ENCODE measurements around the gene PPIL4. TPM values are rescaled to one million over a fixed set of nuclear protein-coding genes. Genes with fewer than 3 reads are reported as not detected.

Gene PPIL4
- total RNA-seq, 2 donors from 2014 or later, result 23.4 to 27.2 TPM

GRCh38 chr6:149563928-149564325 lies 18.1 kb upstream of the PPIL4 start:
- Histone ChIP-seq H3K27me3 (replicated peaks; ENCODE audit: insufficient read depth) (no peaks in the 10 kb centered on the region), H3K4me3 (no peak overlapping the region), H3K36me3 (no peaks in the 10 kb centered on the region), H3K9me3 (no peaks in the 10 kb centered on the region), H3K4me1 (replicated peaks) (no peaks in the 10 kb centered on the region), H3K27ac (peak overlapping the region in 1 of 2 donors; percentile 92)
- TF ChIP-seq CTCF (IDR thresholded peaks at IDR 0.05), result no peak
- peak; percentile 15 for TF ChIP-seq POLR2AphosphoS5 (IDR thresholded peaks at IDR 0.05)
- TF ChIP-seq POLR2A (IDR thresholded peaks at IDR 0.05), result no peak
- no peak for DNase-seq (ENCODE audit: low spot score)
- WGBS, result 31% methylated on average over 3 of the region's 3 CpGs
- intact Hi-C loops (cut with DNase I), result loop anchor here (10.0 kb wide), 4 partner anchors 81 to 361 kb away; partner anchors contain the start of genes KATNA1, LATS1, LRP11 and RAET1G

- Histone ChIP-seq H3K4me1 (replicated peaks) (no peaks in the 10 kb centered on the region), H3K4me3 (no peak overlapping the region), H3K36me3 (no peaks in the 10 kb centered on the region), H3K27me3 (replicated peaks; ENCODE audit: insufficient read depth) (no peaks in the 10 kb centered on the region), H3K27ac (no peak overlapping the region), H3K9me3 (no peaks in the 10 kb centered on the region)
- WGBS, result 81% methylated on average over 5 of the region's 5 CpGs
- no peak for DNase-seq (ENCODE audit: low spot score)
- TF ChIP-seq POLR2A (IDR thresholded peaks at IDR 0.05) (no peak), POLR2AphosphoS5 (IDR thresholded peaks at IDR 0.05) (no peak), CTCF (IDR thresholded peaks at IDR 0.05) (no peak)
- intact Hi-C loops (cut with DNase I), result loop anchor here (10.0 kb wide), 4 partner anchors 81 to 361 kb away; partner anchors contain the start of genes KATNA1, LATS1, LRP11 and RAET1G
Measured at GRCh38 chr6:149563203-149563927, 17.5 kb upstream of the PPIL4 start.

GRCh38 chr6:149560736-149561135 lies 14.9 kb upstream of the PPIL4 start:
- intact Hi-C loops (cut with DNase I), result loop anchor here (10.0 kb wide), 4 partner anchors 84 to 364 kb away; partner anchors contain the start of genes KATNA1, LATS1, LRP11 and RAET1G
- Histone ChIP-seq H3K36me3 (no peaks in the 10 kb centered on the region), H3K4me1 (replicated peaks) (no peaks in the 10 kb centered on the region), H3K27ac (no peak overlapping the region), H3K4me3 (no peak overlapping the region), H3K9me3 (no peaks in the 10 kb centered on the region), H3K27me3 (replicated peaks; ENCODE audit: insufficient read depth) (no peaks in the 10 kb centered on the region)
- TF ChIP-seq POLR2AphosphoS5 (IDR thresholded peaks at IDR 0.05) (no peak), CTCF (IDR thresholded peaks at IDR 0.05) (peak in 1 of 4 experiments; percentile 16), POLR2A (IDR thresholded peaks at IDR 0.05) (no peak)
- WGBS, result 67% methylated on average over 3 of the region's 3 CpGs
- no peak for DNase-seq (ENCODE audit: low spot score)

- TF ChIP-seq CTCF (IDR thresholded peaks at IDR 0.05) (no peak), POLR2AphosphoS5 (IDR thresholded peaks at IDR 0.05) (no peak), POLR2A (IDR thresholded peaks at IDR 0.05) (no peak)
- Histone ChIP-seq H3K27me3 (replicated peaks; ENCODE audit: insufficient read depth) (no peaks in the 10 kb centered on the region), H3K4me1 (replicated peaks) (no peaks in the 10 kb centered on the region), H3K9me3 (no peaks in the 10 kb centered on the region), H3K27ac (no peak overlapping the region), H3K36me3 (no peaks in the 10 kb centered on the region), H3K4me3 (no peak overlapping the region)
- intact Hi-C loops (cut with DNase I), result no loop called here
- DNase-seq (ENCODE audit: low spot score), result no peak
- WGBS, result 72% methylated on average over 2 of the region's 2 CpGs
Measured at GRCh38 chr6:149559389-149559788, 13.5 kb upstream of the PPIL4 start.

- H3K27me3 ChIP-seq (replicated peaks; ENCODE audit: insufficient read depth), result no peaks in the 10 kb centered on the region
- TF ChIP-seq CTCF (IDR thresholded peaks at IDR 0.05), result no peak
- no peak for TF ChIP-seq POLR2AphosphoS5 (IDR thresholded peaks at IDR 0.05)
- no peak for TF ChIP-seq POLR2A (IDR thresholded peaks at IDR 0.05)
- H3K27ac ChIP-seq, result no peak overlapping the region
- no peaks in the 10 kb centered on the region for H3K4me1 ChIP-seq (replicated peaks)
- no peaks in the 10 kb centered on the region for H3K36me3 ChIP-seq
- intact Hi-C loops (cut with DNase I), result no loop called here
- no peak overlapping the region for H3K4me3 ChIP-seq
- no peak for DNase-seq (ENCODE audit: low spot score)
- H3K9me3 ChIP-seq, result no peaks in the 10 kb centered on the region
Measured at GRCh38 chr6:149558029-149558428, 12.2 kb upstream of the PPIL4 start.
